ENCODE measurements around the gene EHBP1.

GRCh38 chr2:62716768-62717167, 11.3 kb downstream of the EHBP1 start:
- TF ChIP-seq, protein P1, sequence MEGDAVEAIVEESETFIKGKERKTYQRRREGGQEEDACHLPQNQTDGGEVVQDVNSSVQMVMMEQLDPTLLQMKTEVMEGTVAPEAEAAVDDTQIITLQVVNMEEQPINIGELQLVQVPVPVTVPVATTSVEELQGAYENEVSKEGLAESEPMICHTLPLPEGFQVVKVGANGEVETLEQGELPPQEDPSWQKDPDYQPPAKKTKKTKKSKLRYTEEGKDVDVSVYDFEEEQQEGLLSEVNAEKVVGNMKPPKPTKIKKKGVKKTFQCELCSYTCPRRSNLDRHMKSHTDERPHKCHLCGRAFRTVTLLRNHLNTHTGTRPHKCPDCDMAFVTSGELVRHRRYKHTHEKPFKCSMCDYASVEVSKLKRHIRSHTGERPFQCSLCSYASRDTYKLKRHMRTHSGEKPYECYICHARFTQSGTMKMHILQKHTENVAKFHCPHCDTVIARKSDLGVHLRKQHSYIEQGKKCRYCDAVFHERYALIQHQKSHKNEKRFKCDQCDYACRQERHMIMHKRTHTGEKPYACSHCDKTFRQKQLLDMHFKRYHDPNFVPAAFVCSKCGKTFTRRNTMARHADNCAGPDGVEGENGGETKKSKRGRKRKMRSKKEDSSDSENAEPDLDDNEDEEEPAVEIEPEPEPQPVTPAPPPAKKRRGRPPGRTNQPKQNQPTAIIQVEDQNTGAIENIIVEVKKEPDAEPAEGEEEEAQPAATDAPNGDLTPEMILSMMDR (IDR thresholded peaks at IDR 0.05) = no peak
- no peak for TF ChIP-seq POLR2A (IDR thresholded peaks at IDR 0.05)
- no peak for TF ChIP-seq POLR2AphosphoS5 (IDR thresholded peaks at IDR 0.05)
